Adrenal gland (tissue), 12 donors: ENCODE results near the gene SCN8A. TPM values are rescaled to one million over a fixed set of nuclear protein-coding genes. Genes with fewer than 3 reads are reported as not detected.

ENCODE experiments used
- DNase-seq, 7 donors: peaks; one replicate each; pipeline ENCODE4 v3.0.0-alpha.2; 2019 to 2020
- H3K27ac ChIP-seq, 5 donors: fragments of 200-600 bp; sonication (generic) in 4 of 5; 1 replicate in 3 of 5; 2 replicates in 2 of 5; pipeline versions ENCODE4 v1.5.1 to v1.8.0; 2016 to 2020; ENCODE audit warnings: mild to moderate bottlenecking in 1 of 5
- H3K27me3 ChIP-seq: fragments of 200-600 bp; 2 replicates; pipeline ENCODE4 v1.8.0; 2021
- H3K36me3 ChIP-seq, 2 donors: fragments of 200-600 bp; replicated peaks in 1 of 2; 1 replicate in 1 of 2; 2 replicates in 1 of 2; pipeline versions ENCODE4 v1.5.1 to v1.8.0; 2018 to 2022
- H3K4me1 ChIP-seq, 2 donors: fragments of 200-600 bp; replicated peaks in 1 of 2; 1 replicate in 1 of 2; 2 replicates in 1 of 2; pipeline versions ENCODE4 v1.5.1 to v1.8.0; 2018 to 2021
- H3K4me3 ChIP-seq, 4 donors: fragments of 200-600 bp; sonication (generic) in 3 of 4; one replicate each; pipeline ENCODE4 v1.5.1; 2016 to 2018
- H3K9me3 ChIP-seq, 3 donors: fragments of 200-600 bp; sonication (generic) in 1 of 3; replicated peaks in 1 of 3; 1 replicate in 2 of 3; 2 replicates in 1 of 3; pipeline versions ENCODE4 v1.5.1 to v1.8.0; 2016 to 2021
- CTCF ChIP-seq, 6 experiments: fragments of 450-650 bp in 4 of 6; fragments of 200-600 bp in 2 of 6; sonication (generic) in 1 of 6; IDR thresholded peaks; 1 replicate in 5 of 6; 2 replicates in 1 of 6; pipeline versions ENCODE4 v1.5.1 to v1.8.0; 2016 to 2021; ENCODE audit warnings: antibody characterized with exemption in 6 of 6, mild to moderate bottlenecking in 2 of 6, moderate library complexity in 1 of 6
- POLR2A ChIP-seq, 2 donors: fragments of 450-650 bp; IDR thresholded peaks; one replicate each; pipeline ENCODE4 v1.6.1; 2017; ENCODE audit warnings: antibody characterized with exemption in 2 of 2, mild to moderate bottlenecking in 2 of 2, moderate library complexity in 1 of 2
- WGBS, 4 donors: extraction: QIAGEN DNeasy Blood & Tissue Kit in 2 of 4; methylation state at CpG; one replicate each; pipeline versions ENCODE4 v1.1.5 to v1.1.7; 2013 to 2017; 5-methylcytosine and 5-hydroxymethylcytosine counted together
- intact Hi-C, 2 donors: fragments of 100-400 bp; cut with DNase I; formaldehyde crosslinking; loops; one replicate each; pipeline versions ENCODE4 v1.14.1 to v1.15.0; 2022 to 2023
- polyA plus RNA-seq, 3 donors: library from polyadenylated mRNA; stranded (reverse); fragments of 200-250 nt in 2 of 3; fragments of 350-450 nt in 1 of 3; fragmentation: Illumina TruSeq in 1 of 3; extraction: RNeasy Lipid Tissue Mini Kit (QIAGEN cat#74804) in 1 of 3; gene quantifications; one replicate each; pipeline ENCODE4 v1.2.3, GENCODE V29; 2013 to 2014
- total RNA-seq, 9 donors: library from RNA; depleted of rRNA in 4 of 9; stranded (reverse); fragments of >200 nt in 4 of 9; fragments of 120-200 nt in 1 of 9; fragmentation: NEBNext Ultra II Directional in 1 of 9; extraction: Animal tissue kit (Norgen Biotek cat#: 25700) in 1 of 9; gene quantifications; one replicate each; pipeline versions ENCODE4 v1.1.0 to v1.2.4, GENCODE V29; 2013 to 2023
- donor health status: healthy with polysubstance abuse.
- donor health status: Bipolar disorder and iron deficiency.
- donor health status: DM: yes; HTN: yes; CAD: no.
- donor health status: DM: no; HTN: no; CAD: no.
- donor health status: DM: no; HTN: no; CAD: no.
- donor health status: DM: yes; HTN: yes; CAD: no.

Gene SCN8A
- total and polyA plus RNA-seq, 12 donors, result 0.69 to 7.0 (median 2.0) TPM

GRCh38 chr12:51822261-51822616, 231.2 kb downstream of the SCN8A start:
- H3K4me1 ChIP-seq, result no peaks in the 10 kb centered on the region
- intact Hi-C loops, result loop anchor here in 1 of 2 donors (10.0 kb wide), 1 partner anchor 397 kb away; the partner anchor contains the start of gene SLC4A8
- H3K36me3 ChIP-seq, result no peaks in the 10 kb centered on the region
- no peak overlapping the region for H3K4me3 ChIP-seq
- DNase-seq, result no peak
- H3K27ac ChIP-seq, result no peak overlapping the region
- WGBS, 4 donors, result 91 to 96% (median 91%) methylated on average over 5 to 16 of the region's 16 CpGs
- H3K9me3 ChIP-seq, result no peaks in the 10 kb centered on the region
- peaks cover 12% of the 10 kb centered on the region for H3K27me3 ChIP-seq
- no peak for TF ChIP-seq CTCF (IDR thresholded peaks at IDR 0.05)
- no peak for TF ChIP-seq POLR2A (IDR thresholded peaks at IDR 0.05)

- no peak for TF ChIP-seq POLR2A (IDR thresholded peaks at IDR 0.05)
- TF ChIP-seq CTCF (IDR thresholded peaks at IDR 0.05), result no peak
- intact Hi-C loops, result loop anchor here in 1 of 2 donors (10.0 kb wide), 1 partner anchor 398 kb away; the partner anchor contains the start of gene SLC4A8
- Histone ChIP-seq H3K9me3 (no peaks in the 10 kb centered on the region), H3K27ac (no peak overlapping the region), H3K27me3 (peaks cover 12% of the 10 kb centered on the region), H3K36me3 (no peaks in the 10 kb centered on the region), H3K4me3 (no peak overlapping the region), H3K4me1 (no peaks in the 10 kb centered on the region)
- 90 to 97% (median 90%) methylated on average over 4 of the region's 4 CpGs for WGBS, 4 donors
- no peak for DNase-seq
These were observed 231.9 kb downstream of the SCN8A start for GRCh38 chr12:51822956-51823355.

- DNase-seq, result peak in 6 of 7 donors; percentile 28 to 63 (median 36)
- Histone ChIP-seq H3K27ac (no peak overlapping the region), H3K9me3 (no peaks in the 10 kb centered on the region), H3K4me1 (no peaks in the 10 kb centered on the region), H3K4me3 (no peak overlapping the region), H3K36me3 (no peaks in the 10 kb centered on the region), H3K27me3 (peaks cover 12% of the 10 kb centered on the region)
- intact Hi-C loops, result loop anchor here in 1 of 2 donors (10.0 kb wide), 1 partner anchor 399 kb away; the partner anchor contains the start of gene SLC4A8
- TF ChIP-seq CTCF (IDR thresholded peaks at IDR 0.05), result peak; percentile 23 to 53 (median 46)
- TF ChIP-seq POLR2A (IDR thresholded peaks at IDR 0.05), result no peak
- WGBS, 4 donors, result 18 to 20% (median 20%) methylated on average over 5 to 6 of the region's 6 CpGs
These were observed 233.0 kb downstream of the SCN8A start for GRCh38 chr12:51823875-51824565.

- TF ChIP-seq CTCF (IDR thresholded peaks at IDR 0.05) (no peak), POLR2A (IDR thresholded peaks at IDR 0.05) (no peak)
- H3K4me1 ChIP-seq, result no peaks in the 10 kb centered on the region
- DNase-seq, result no peak
- no peak overlapping the region for H3K4me3 ChIP-seq
- no peaks in the 10 kb centered on the region for H3K36me3 ChIP-seq
- intact Hi-C loops, result loop anchor here in 1 of 2 donors (10.0 kb wide), 1 partner anchor 400 kb away; the partner anchor contains the start of gene SLC4A8
- peaks cover 12% of the 10 kb centered on the region for H3K27me3 ChIP-seq
- 65 to 86% (median 76%) methylated on average over 5 of the region's 5 CpGs for WGBS, 4 donors
- H3K9me3 ChIP-seq, result no peaks in the 10 kb centered on the region
- H3K27ac ChIP-seq, result no peak overlapping the region
These were observed 234.2 kb downstream of the SCN8A start for GRCh38 chr12:51825216-51825615.
